ENCODE results near the gene IGSF9B.

The IGSF9B gene

GRCh38 chr11:133929401-133930052 is 27.2 kb downstream of the IGSF9B start:
- Histone ChIP-seq H3K9ac (no peak overlapping the region), H3K4me2 (ENCODE audit: low read length) (no peak overlapping the region), H2AFZ (no peak overlapping the region), H3K4me3 (ENCODE audit: low read depth, low read length) (no peak overlapping the region), H3K4me1 (peaks cover 21% of the 10 kb centered on the region), H3K79me2 (no peaks in the 10 kb centered on the region), H3K9me3 (ENCODE audit: control insufficient read depth, low read length) (no peaks in the 10 kb centered on the region), H3K27me3 (ENCODE audit: control insufficient read depth, insufficient read depth, low read length) (no peaks in the 10 kb centered on the region), H3K27ac (peak overlapping the region; percentile 79), H3K36me3 (ENCODE audit: control insufficient read depth, insufficient read depth, low read length) (no peaks in the 10 kb centered on the region)
- no peak for TF ChIP-seq CTCF (IDR thresholded peaks at IDR 0.05)

- no peak overlapping the region for H2AFZ ChIP-seq
- no peaks in the 10 kb centered on the region for H3K27me3 ChIP-seq (ENCODE audit: control insufficient read depth, insufficient read depth, low read length)
- H3K4me1 ChIP-seq = peaks cover 21% of the 10 kb centered on the region
- TF ChIP-seq CTCF (IDR thresholded peaks at IDR 0.05) = no peak
- H3K79me2 ChIP-seq = no peaks in the 10 kb centered on the region
- no peak overlapping the region for H3K4me2 ChIP-seq (ENCODE audit: low read length)
- no peak overlapping the region for H3K9ac ChIP-seq
- no peak overlapping the region for H3K4me3 ChIP-seq (ENCODE audit: low read depth, low read length)
- peak overlapping the region; percentile 79 for H3K27ac ChIP-seq
- no peaks in the 10 kb centered on the region for H3K9me3 ChIP-seq (ENCODE audit: control insufficient read depth, low read length)
- H3K36me3 ChIP-seq (ENCODE audit: control insufficient read depth, insufficient read depth, low read length) = no peaks in the 10 kb centered on the region
Observed at GRCh38 chr11:133928628-133929059, 28.1 kb downstream of the IGSF9B start.

GRCh38 chr11:133927690-133928627 is 28.8 kb downstream of the IGSF9B start:
- H3K27ac ChIP-seq = peak overlapping the region; percentile 79
- H3K9me3 ChIP-seq (ENCODE audit: control insufficient read depth, low read length) = no peaks in the 10 kb centered on the region
- no peaks in the 10 kb centered on the region for H3K36me3 ChIP-seq (ENCODE audit: control insufficient read depth, insufficient read depth, low read length)
- TF ChIP-seq CTCF (IDR thresholded peaks at IDR 0.05) = peak; percentile 87
- peaks cover 21% of the 10 kb centered on the region for H3K4me1 ChIP-seq
- H3K27me3 ChIP-seq (ENCODE audit: control insufficient read depth, insufficient read depth, low read length) = no peaks in the 10 kb centered on the region
- H3K4me3 ChIP-seq (ENCODE audit: low read depth, low read length) = no peak overlapping the region
- H2AFZ ChIP-seq = peak overlapping the region; percentile 38
- H3K9ac ChIP-seq = no peak overlapping the region
- peak overlapping the region; percentile 59 for H3K4me2 ChIP-seq (ENCODE audit: low read length)
- no peaks in the 10 kb centered on the region for H3K79me2 ChIP-seq

- no peak for TF ChIP-seq CTCF (IDR thresholded peaks at IDR 0.05)
- H3K4me3 ChIP-seq (ENCODE audit: low read depth, low read length) = no peak overlapping the region
- H3K27ac ChIP-seq = no peak overlapping the region
- H3K9ac ChIP-seq = no peak overlapping the region
- H3K4me2 ChIP-seq (ENCODE audit: low read length) = no peak overlapping the region
- H2AFZ ChIP-seq = no peak overlapping the region
- H3K27me3 ChIP-seq (ENCODE audit: control insufficient read depth, insufficient read depth, low read length) = no peaks in the 10 kb centered on the region
- H3K9me3 ChIP-seq (ENCODE audit: control insufficient read depth, low read length) = no peaks in the 10 kb centered on the region
- H3K36me3 ChIP-seq (ENCODE audit: control insufficient read depth, insufficient read depth, low read length) = no peaks in the 10 kb centered on the region
- H3K4me1 ChIP-seq = peaks cover 21% of the 10 kb centered on the region
- no peaks in the 10 kb centered on the region for H3K79me2 ChIP-seq
Observed at GRCh38 chr11:133926466-133927246, 30.1 kb downstream of the IGSF9B start.
